A549 (cell line): ENCODE data around the gene PRKCE. TPM values are rescaled to one million over a fixed set of nuclear protein-coding genes. Genes with fewer than 3 reads are reported as not detected.

Experiments used
- ATAC-seq, 2 experiments: fragments of 200-7000 bp in 1 of 2; fragments of >200 bp in 1 of 2; cut with Nextera tagmentation in 1 of 2; cut with Tn5 transposase in 1 of 2; 3 replicates each; pipeline versions ENCODE4 v1.8.0 to v1.9.1; 2018 to 2020; ENCODE audit warnings: mild to moderate bottlenecking in 1 of 2, moderate library complexity in 1 of 2
- CTCF ChIA-PET: fragments of 300-600 bp; sonication (Branson Sonifier 250); formaldehyde crosslinking; extraction: SDS; loops from one replicate; lab custom pipeline; 2021; ENCODE audit warnings: antibody characterized with exemption, inconsistent platforms; lab: Yijun Ruan, JAX
- POLR2A ChIA-PET: fragments of 350-600 bp; formaldehyde crosslinking; extraction: SDS; loops from one replicate; lab custom pipeline; 2021; ENCODE audit warnings: antibody characterized with exemption, inconsistent platforms; lab: Yijun Ruan, JAX
- DNase-seq, 2 experiments: peaks; one replicate each; pipeline versions ENCODE4 v3.0.0 to v3.0.0-alpha.2; 2011 to 2016; ENCODE audit warnings: low read depth in 1 of 2, low spot score in 1 of 2
- FAIRE-seq: peaks from 2 replicates; lab custom pipeline; 2011; peaks lifted over from hg19 to GRCh38; lab: Jason Lieb, UNC
- H3K27ac ChIP-seq, 2 experiments: fragments of >200 bp; sonication (Bioruptor Twin); formaldehyde crosslinking; 3 replicates each; pipeline ENCODE4 v1.5.1; 2016 to 2017
- H3K4me1 ChIP-seq: fragments of >200 bp; sonication (Bioruptor Twin); formaldehyde crosslinking; 3 replicates; pipeline ENCODE4 v1.6.1; 2016
- H3K4me2 ChIP-seq: fragments of >200 bp; sonication (Bioruptor Twin); formaldehyde crosslinking; 3 replicates; pipeline ENCODE4 v1.6.1; 2016
- H3K4me3 ChIP-seq: fragments of >200 bp; sonication (Bioruptor Twin); formaldehyde crosslinking; 3 replicates; pipeline ENCODE4 v1.5.1; 2016
- H3K9me3 ChIP-seq: fragments of >200 bp; sonication (Bioruptor Twin); formaldehyde crosslinking; 3 replicates; pipeline ENCODE4 v1.6.1; 2016
- CEBPB ChIP-seq, 2 experiments: fragments of >200 bp in 1 of 2; sonication (Bioruptor Twin) in 1 of 2; formaldehyde crosslinking in 1 of 2; IDR thresholded peaks; 2 replicates each; pipeline ENCODE4 v1.6.1; 2012 to 2016
- FOXS1 ChIP-seq: fragments of 250-450 bp; sonication (Bioruptor Pico); IDR thresholded peaks from 2 replicates; pipeline ENCODE4 v1.5.0; 2020; ENCODE audit warnings: mild to moderate bottlenecking, moderate library complexity
- HDAC2 ChIP-seq: fragments of 200-600 bp; sonication (generic); IDR thresholded peaks from 2 replicates; pipeline ENCODE4 v1.6.1; 2016
- HEYL ChIP-seq: fragments of 250-450 bp; sonication (Bioruptor Pico); IDR thresholded peaks from 2 replicates; pipeline ENCODE4 v1.8.0; 2021; ENCODE audit warnings: mild to moderate bottlenecking, moderate library complexity
- HOXA7 ChIP-seq: fragments of 250-450 bp; sonication (Bioruptor Pico); IDR thresholded peaks from 2 replicates; pipeline ENCODE4 v1.5.0; 2020; ENCODE audit warnings: mild to moderate bottlenecking, moderate library complexity
- MAFK ChIP-seq: fragments of 450-650 bp; IDR thresholded peaks from 2 replicates; pipeline ENCODE4 v1.6.1; 2014; ENCODE audit not compliant: partially characterized antibody
- MYC ChIP-seq: IDR thresholded peaks from 2 replicates; pipeline ENCODE4 v1.6.1; 2012; ENCODE audit warnings: mild to moderate bottlenecking, inconsistent platforms, low read length, improper control_type of control experiment, borderline replicate concordance
- NFE2L2 ChIP-seq: fragments of 150-350 bp; conservative IDR thresholded peaks from 2 replicates; pipeline ENCODE4 v1.6.1; 2014; ENCODE audit warnings: low read length
- NPAS2 ChIP-seq: fragments of 250-450 bp; sonication (Bioruptor Pico); IDR thresholded peaks from 2 replicates; pipeline ENCODE4 v1.8.0; 2022; ENCODE audit warnings: mild to moderate bottlenecking, moderate library complexity, borderline replicate concordance
- NR3C1 ChIP-seq: fragments of >200 bp; sonication (Bioruptor Twin); formaldehyde crosslinking; IDR thresholded peaks from 3 replicates; pipeline ENCODE4 v1.6.1; 2017
- POLR2A ChIP-seq: IDR thresholded peaks from 2 replicates; pipeline ENCODE4 v1.6.1; 2012; ENCODE audit warnings: mild to moderate bottlenecking, low read length
- POLR2AphosphoS2 ChIP-seq: conservative IDR thresholded peaks from 2 replicates; pipeline ENCODE4 v1.6.1; 2012; ENCODE audit warnings: low read length, improper control_type of control experiment, inconsistent platforms
- RARB ChIP-seq: fragments of 250-450 bp; sonication (Bioruptor Pico); IDR thresholded peaks from 2 replicates; pipeline ENCODE4 v1.8.0; 2021; ENCODE audit warnings: mild to moderate bottlenecking, moderate library complexity
- RCOR1 ChIP-seq: fragments of 150-350 bp; IDR thresholded peaks from 2 replicates; pipeline ENCODE4 v1.6.1; 2014; ENCODE audit warnings: antibody characterized with exemption, low read length, low read depth
- SMC3 ChIP-seq: fragments of >200 bp; sonication (Bioruptor Twin); formaldehyde crosslinking; IDR thresholded peaks from 3 replicates; pipeline ENCODE4 v1.6.1; 2018; ENCODE audit warnings: inconsistent platforms
- ZC3H11A ChIP-seq: fragments of 450-650 bp; IDR thresholded peaks from 2 replicates; pipeline ENCODE4 v1.6.1; 2014; ENCODE audit warnings: antibody characterized with exemption, mild to moderate bottlenecking
- ZSCAN20 ChIP-seq: fragments of 250-450 bp; sonication (Bioruptor Pico); IDR thresholded peaks from 2 replicates; pipeline ENCODE4 v1.8.0; 2022; ENCODE audit warnings: mild to moderate bottlenecking, moderate library complexity
- WGBS: methylation state at CpG from one replicate; pipeline ENCODE4 v1.1.6; 2017; ENCODE audit errors: missing lambda C conversion rate; 5-methylcytosine and 5-hydroxymethylcytosine counted together
- polyA plus RNA-seq, 4 experiments: library from polyadenylated mRNA; depleted of rRNA in 3 of 4; stranded (reverse); fragments of >200 nt; fragmentation: RNase III in 1 of 4; extraction: RNeasy Plus Mini Kit Qiagen cat#74134 plus additional on column Dnase treatment in 1 of 4; gene quantifications; 2 replicates in 3 of 4; 3 replicates in 1 of 4; pipeline ENCODE4 v1.2.3, GENCODE V29; 2011 to 2017
- TF ChIP-seq, protein P1 (sequence below): fragments of 250-450 bp; sonication (Bioruptor Pico); IDR thresholded peaks from 2 replicates; pipeline ENCODE4 v1.5.0; 2021; ENCODE audit warnings: mild to moderate bottlenecking, moderate library complexity, borderline replicate concordance
- TF ChIP-seq, protein P2 (sequence below): fragments of >200 bp; sonication (Bioruptor Twin); formaldehyde crosslinking; IDR thresholded peaks from 3 replicates; pipeline ENCODE4 v1.6.1; 2016
- TF ChIP-seq, protein P3 (sequence below): fragments of 450-650 bp; IDR thresholded peaks from 2 replicates; pipeline ENCODE4 v1.6.1; 2014; ENCODE audit warnings: antibody characterized with exemption
- TF ChIP-seq, protein P4 (sequence below): fragments of 250-450 bp; sonication (Bioruptor Pico); IDR thresholded peaks from 2 replicates; pipeline ENCODE4 v1.5.0; 2020; ENCODE audit warnings: low read depth, mild to moderate bottlenecking, moderate library complexity
- TF ChIP-seq, protein P5 (sequence below): IDR thresholded peaks from 2 replicates; pipeline ENCODE4 v1.6.1; 2012; ENCODE audit warnings: low read depth, borderline replicate concordance

PRKCE gene
- polyA plus RNA-seq, 2 of the 4 experiments (the other 2 are of a cell fraction) = 11.5 to 12.0 TPM

DNA sequence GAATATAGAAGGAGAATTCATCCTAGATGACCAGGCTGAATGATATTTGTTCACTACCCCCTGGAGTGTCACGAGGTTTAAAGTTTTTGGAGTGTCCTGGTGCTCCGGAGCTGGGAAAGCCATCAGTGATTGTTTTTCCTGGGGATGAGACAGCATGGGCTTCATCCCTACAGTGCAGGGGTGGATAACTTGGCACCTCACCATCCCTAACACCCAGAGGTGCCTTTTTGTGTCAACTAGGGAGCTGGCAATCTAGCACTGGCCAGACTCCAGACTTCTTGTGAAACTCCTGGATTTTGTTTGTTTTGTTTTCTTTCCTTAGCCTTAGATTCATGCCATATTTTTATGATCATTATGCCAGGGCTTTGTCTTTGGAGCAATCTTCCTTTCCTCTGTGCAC is 164.8 kb downstream of the PRKCE start:
- Histone ChIP-seq H3K27ac (peak overlapping the region; percentile 18 to 55; a peak in 1 of 6 replicates), H3K4me3 (no peak overlapping the region), H3K4me2 (peak overlapping the region; percentile 39), H3K4me1 (peaks cover 43% of the 10 kb centered on the region), H3K9me3 (no peaks in the 10 kb centered on the region)
- FAIRE-seq (no peak), ATAC-seq (peak; percentile 37; a peak in 4 of 6 replicates), DNase-seq (peak in 1 of 2 experiments; percentile 22)
- 32% methylated on average over 2 of the region's 2 CpGs for WGBS
- ChIA-PET CTCF (interaction anchor here (1.0 to 2.3 kb wide), 3 partner anchors 9 to 20 kb away, joined by 3 to 8 read pairs (median 3); no protein-coding TSS in a partner anchor), POLR2A (no interaction called here)
- no peak for TF ChIP-seq MYC
- TF ChIP-seq POLR2AphosphoS2 = no peak
- TF ChIP-seq CEBPB (IDR thresholded peaks at IDR 0.05) = peak; percentile 49 to 62; a peak in 3 of 4 replicates
- no peak for TF ChIP-seq POLR2A
- TF ChIP-seq HEYL = no peak
- no peak for TF ChIP-seq NR3C1

DNA sequence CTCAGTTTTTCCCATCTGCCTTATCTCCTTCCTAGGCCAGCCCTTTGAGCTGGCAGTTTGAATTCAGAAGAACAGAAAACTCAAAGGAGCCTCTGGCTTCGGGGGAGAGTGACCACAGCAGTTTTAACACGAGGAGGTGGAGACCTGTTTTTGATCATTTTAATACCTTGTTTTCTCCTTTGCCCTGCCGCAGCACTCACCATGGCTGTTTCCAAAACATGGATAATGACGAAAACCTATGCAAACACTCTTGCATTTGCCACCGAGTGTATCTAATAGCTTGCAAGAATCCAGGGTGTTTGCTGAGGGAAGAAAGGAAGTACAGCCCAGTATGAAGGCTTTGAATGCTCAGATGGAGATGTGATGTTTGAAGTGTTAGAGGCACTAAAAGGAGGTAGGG is 167.1 kb downstream of the PRKCE start:
- peak overlapping the region in 1 of 2 experiments; percentile 65; a peak in 1 of 6 replicates for H3K27ac ChIP-seq
- ChIA-PET CTCF (interaction anchor here (0.7 kb wide), 1 partner anchor 21 kb away, joined by 4 read pairs; no protein-coding TSS in a partner anchor), POLR2A (no interaction called here)
- no peaks in the 10 kb centered on the region for H3K9me3 ChIP-seq
- peak overlapping the region; percentile 6; the same call in 1 of the 3 replicates for H3K4me2 ChIP-seq
- 58% methylated on average over 5 of the region's 5 CpGs for WGBS
- no peak overlapping the region for H3K4me3 ChIP-seq
- no peak for FAIRE-seq
- H3K4me1 ChIP-seq = peaks cover 57% of the 10 kb centered on the region
- no peak for TF ChIP-seq CEBPB (IDR thresholded peaks at IDR 0.05)
- no peak for TF ChIP-seq POLR2AphosphoS2
- no peak for TF ChIP-seq ZC3H11A
- TF ChIP-seq, protein P1, sequence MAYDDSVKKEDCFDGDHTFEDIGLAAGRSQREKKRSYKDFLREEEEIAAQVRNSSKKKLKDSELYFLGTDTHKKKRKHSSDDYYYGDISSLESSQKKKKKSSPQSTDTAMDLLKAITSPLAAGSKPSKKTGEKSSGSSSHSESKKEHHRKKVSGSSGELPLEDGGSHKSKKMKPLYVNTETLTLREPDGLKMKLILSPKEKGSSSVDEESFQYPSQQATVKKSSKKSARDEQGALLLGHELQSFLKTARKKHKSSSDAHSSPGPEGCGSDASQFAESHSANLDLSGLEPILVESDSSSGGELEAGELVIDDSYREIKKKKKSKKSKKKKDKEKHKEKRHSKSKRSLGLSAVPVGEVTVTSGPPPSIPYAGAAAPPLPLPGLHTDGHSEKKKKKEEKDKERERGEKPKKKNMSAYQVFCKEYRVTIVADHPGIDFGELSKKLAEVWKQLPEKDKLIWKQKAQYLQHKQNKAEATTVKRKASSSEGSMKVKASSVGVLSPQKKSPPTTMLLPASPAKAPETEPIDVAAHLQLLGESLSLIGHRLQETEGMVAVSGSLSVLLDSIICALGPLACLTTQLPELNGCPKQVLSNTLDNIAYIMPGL (CRISPR knock-in tag) = no peak
- TF ChIP-seq, protein P2, sequence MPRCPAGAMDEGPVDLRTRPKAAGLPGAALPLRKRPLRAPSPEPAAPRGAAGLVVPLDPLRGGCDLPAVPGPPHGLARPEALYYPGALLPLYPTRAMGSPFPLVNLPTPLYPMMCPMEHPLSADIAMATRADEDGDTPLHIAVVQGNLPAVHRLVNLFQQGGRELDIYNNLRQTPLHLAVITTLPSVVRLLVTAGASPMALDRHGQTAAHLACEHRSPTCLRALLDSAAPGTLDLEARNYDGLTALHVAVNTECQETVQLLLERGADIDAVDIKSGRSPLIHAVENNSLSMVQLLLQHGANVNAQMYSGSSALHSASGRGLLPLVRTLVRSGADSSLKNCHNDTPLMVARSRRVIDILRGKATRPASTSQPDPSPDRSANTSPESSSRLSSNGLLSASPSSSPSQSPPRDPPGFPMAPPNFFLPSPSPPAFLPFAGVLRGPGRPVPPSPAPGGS = no peak
- TF ChIP-seq, protein P3, sequence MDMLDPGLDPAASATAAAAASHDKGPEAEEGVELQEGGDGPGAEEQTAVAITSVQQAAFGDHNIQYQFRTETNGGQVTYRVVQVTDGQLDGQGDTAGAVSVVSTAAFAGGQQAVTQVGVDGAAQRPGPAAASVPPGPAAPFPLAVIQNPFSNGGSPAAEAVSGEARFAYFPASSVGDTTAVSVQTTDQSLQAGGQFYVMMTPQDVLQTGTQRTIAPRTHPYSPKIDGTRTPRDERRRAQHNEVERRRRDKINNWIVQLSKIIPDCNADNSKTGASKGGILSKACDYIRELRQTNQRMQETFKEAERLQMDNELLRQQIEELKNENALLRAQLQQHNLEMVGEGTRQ = no peak
- no peak for TF ChIP-seq FOXS1 (CRISPR knock-in tag)
- TF ChIP-seq ZSCAN20 (CRISPR knock-in tag) = no peak
- no peak for TF ChIP-seq NFE2L2
- TF ChIP-seq RARB (CRISPR knock-in tag) = no peak
- TF ChIP-seq RCOR1 = no peak
- TF ChIP-seq HEYL = no peak
- TF ChIP-seq MAFK = no peak
- TF ChIP-seq NPAS2 (CRISPR knock-in tag) = no peak
- TF ChIP-seq, protein P4, sequence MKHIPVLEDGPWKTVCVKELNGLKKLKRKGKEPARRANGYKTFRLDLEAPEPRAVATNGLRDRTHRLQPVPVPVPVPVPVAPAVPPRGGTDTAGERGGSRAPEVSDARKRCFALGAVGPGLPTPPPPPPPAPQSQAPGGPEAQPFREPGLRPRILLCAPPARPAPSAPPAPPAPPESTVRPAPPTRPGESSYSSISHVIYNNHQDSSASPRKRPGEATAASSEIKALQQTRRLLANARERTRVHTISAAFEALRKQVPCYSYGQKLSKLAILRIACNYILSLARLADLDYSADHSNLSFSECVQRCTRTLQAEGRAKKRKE (CRISPR knock-in tag) = no peak
- TF ChIP-seq HDAC2 = no peak
- TF ChIP-seq, protein P5, sequence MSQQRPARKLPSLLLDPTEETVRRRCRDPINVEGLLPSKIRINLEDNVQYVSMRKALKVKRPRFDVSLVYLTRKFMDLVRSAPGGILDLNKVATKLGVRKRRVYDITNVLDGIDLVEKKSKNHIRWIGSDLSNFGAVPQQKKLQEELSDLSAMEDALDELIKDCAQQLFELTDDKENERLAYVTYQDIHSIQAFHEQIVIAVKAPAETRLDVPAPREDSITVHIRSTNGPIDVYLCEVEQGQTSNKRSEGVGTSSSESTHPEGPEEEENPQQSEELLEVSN = no peak
- TF ChIP-seq SMC3 = no peak
- no peak for TF ChIP-seq HOXA7 (CRISPR knock-in tag)
- no peak for ATAC-seq
- no peak for DNase-seq
